ENCODE measurements around the gene CD48. TPM values are rescaled to one million over a fixed set of nuclear protein-coding genes. Genes with fewer than 3 reads are reported as not detected.

The CD48 gene
- total RNA-seq, 1 experiment from 2014 or later, result 0.20 TPM

DNA sequence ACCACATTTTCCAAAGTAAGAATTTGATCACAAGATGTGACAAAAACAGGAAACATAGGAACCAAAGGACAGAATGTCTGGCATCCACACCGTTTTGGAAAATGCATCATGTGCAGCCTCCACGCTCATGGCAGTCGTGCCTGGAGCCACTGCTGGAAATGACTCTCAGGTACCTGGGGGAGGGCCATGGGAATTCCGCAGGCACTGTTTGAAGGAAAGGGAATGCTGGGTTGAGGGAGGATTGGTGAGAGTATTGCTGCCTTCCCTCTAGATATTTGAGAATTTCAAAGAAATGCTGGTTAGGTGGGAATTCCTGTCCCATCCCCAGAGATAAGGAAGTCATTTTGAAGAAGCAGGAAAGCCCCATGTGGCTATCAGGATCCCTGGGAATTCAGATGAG is 75.5 kb downstream of the CD48 start:
- TF ChIP-seq, protein P1, sequence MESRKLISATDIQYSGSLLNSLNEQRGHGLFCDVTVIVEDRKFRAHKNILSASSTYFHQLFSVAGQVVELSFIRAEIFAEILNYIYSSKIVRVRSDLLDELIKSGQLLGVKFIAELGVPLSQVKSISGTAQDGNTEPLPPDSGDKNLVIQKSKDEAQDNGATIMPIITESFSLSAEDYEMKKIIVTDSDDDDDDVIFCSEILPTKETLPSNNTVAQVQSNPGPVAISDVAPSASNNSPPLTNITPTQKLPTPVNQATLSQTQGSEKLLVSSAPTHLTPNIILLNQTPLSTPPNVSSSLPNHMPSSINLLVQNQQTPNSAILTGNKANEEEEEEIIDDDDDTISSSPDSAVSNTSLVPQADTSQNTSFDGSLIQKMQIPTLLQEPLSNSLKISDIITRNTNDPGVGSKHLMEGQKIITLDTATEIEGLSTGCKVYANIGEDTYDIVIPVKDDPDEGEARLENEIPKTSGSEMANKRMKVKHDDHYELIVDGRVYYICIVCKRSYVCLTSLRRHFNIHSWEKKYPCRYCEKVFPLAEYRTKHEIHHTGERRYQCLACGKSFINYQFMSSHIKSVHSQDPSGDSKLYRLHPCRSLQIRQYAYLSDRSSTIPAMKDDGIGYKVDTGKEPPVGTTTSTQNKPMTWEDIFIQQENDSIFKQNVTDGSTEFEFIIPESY (IDR thresholded peaks at IDR 0.05; ENCODE audit: extremely low read depth, insufficient replicate concordance, low read length), result no peak
- TF ChIP-seq YY1 (IDR thresholded peaks at IDR 0.05; ENCODE audit: extremely low read depth, insufficient replicate concordance, low read depth, low read length) (no peak), ZNF274 (IDR thresholded peaks at IDR 0.05; ENCODE audit: low read depth, low read length) (no peak)
- Histone ChIP-seq H3K4me3 (replicated peaks in 1 of 2; ENCODE audit: low read depth in 1 of 2, low read length in 2 of 2) (no peak overlapping the region), H3K9ac (ENCODE audit: low read length) (no peak overlapping the region), H3K4me1 (ENCODE audit: control insufficient read depth in 1 of 2, insufficient read depth in 2 of 2, low read length in 2 of 2) (no peaks in the 10 kb centered on the region), H4K20me1 (ENCODE audit: insufficient read depth) (no peaks in the 10 kb centered on the region), H2AFZ (ENCODE audit: low read depth, low read length, poor library complexity, severe bottlenecking) (no peak overlapping the region), H3K27ac (ENCODE audit: low read depth, low read length) (no peak overlapping the region), H3K9me2 (ENCODE audit: insufficient read depth) (no peaks in the 10 kb centered on the region), H3K79me2 (ENCODE audit: insufficient read depth, low read length) (no peaks in the 10 kb centered on the region), H3K27me3 (ENCODE audit: insufficient read depth, low read length) (no peaks in the 10 kb centered on the region), H3K9me3 (ENCODE audit: control insufficient read depth in 1 of 2, insufficient read depth in 1 of 2, low read depth in 1 of 2, low read length in 2 of 2) (no peaks in the 10 kb centered on the region), H3K36me3 (ENCODE audit: control insufficient read depth in 1 of 2, insufficient read depth in 2 of 2, low read length in 2 of 2) (no peaks in the 10 kb centered on the region), H3K4me2 (ENCODE audit: low read length) (no peak overlapping the region)
- POLR2A ChIA-PET, result no interaction called here
- DNase-seq (ENCODE audit: low read depth, low spot score), result no peak
- no peak for ATAC-seq
- intact Hi-C loops (cut with micrococcal nuclease), result no loop called here
- RAD21 ChIA-PET (ENCODE audit: low non-redundant PET in 1 of 2, low total read pairs in 2 of 2, uncharacterized antibody in 2 of 2, unreplicated experiment in 2 of 2), result no interaction called here
- no TSS peak for BruUV-seq (replicated peaks)
- CTCF ChIA-PET, result no interaction called here

DNA sequence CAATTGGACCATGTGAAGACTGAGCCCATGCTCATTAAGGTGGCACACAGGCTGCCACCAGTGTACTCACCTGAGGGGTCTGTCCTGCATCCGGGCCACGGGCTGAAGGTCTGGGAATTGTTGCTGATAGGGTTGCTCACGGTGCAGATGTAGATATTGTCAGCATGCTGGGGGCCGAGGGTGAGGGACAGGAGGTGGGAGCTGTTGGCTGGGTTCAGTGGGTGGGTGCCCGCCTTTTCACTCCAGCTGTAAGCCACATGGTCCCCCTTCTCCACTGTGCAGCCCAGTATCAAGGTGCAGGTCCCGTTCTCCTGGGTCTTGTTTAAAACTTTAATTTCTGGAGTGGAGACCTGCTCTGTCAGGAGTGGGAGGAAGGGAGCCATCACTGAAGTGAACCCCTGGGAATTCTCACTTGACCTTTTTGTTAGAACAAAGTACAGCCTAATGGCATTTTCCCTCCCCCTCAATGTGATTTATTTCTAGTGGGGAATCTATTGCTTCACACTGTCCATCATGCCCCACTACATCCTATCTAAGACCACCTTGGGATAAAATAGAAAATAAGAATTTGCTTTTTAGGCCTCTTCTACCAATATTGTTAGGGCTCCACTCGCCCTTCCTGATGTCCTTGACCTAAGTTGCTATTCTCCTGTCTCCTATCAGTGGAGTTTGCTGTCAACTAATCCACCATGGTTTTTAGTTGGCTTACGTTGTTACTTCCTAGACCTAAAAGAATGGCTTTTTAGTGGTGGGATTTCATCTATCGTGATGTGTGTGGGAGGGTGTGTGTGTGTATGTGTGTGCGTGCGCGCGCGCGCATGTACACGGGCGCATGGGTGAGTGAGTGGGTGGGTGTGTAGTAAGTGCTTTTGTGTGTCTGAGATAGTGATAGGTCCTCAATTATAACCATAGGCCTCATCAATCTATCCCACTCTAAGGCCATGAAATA is 76.8 kb downstream of the CD48 start:
- H3K4me1 ChIP-seq (ENCODE audit: control insufficient read depth in 1 of 2, insufficient read depth in 2 of 2, low read length in 2 of 2), result no peaks in the 10 kb centered on the region
- H3K9ac ChIP-seq (ENCODE audit: low read length), result no peak overlapping the region
- ATAC-seq (no peak), DNase-seq (ENCODE audit: low read depth, low spot score) (no peak)
- H3K79me2 ChIP-seq (ENCODE audit: insufficient read depth, low read length), result no peaks in the 10 kb centered on the region
- ChIA-PET CTCF (no interaction called here), POLR2A (no interaction called here), RAD21 (ENCODE audit: low non-redundant PET in 1 of 2, low total read pairs in 2 of 2, uncharacterized antibody in 2 of 2, unreplicated experiment in 2 of 2) (no interaction called here)
- no peak overlapping the region for H2AFZ ChIP-seq (ENCODE audit: low read depth, low read length, poor library complexity, severe bottlenecking)
- H4K20me1 ChIP-seq (ENCODE audit: insufficient read depth), result no peaks in the 10 kb centered on the region
- no peak overlapping the region for H3K4me2 ChIP-seq (ENCODE audit: low read length)
- no peak overlapping the region for H3K27ac ChIP-seq (ENCODE audit: low read depth, low read length)
- no peaks in the 10 kb centered on the region for H3K9me2 ChIP-seq (ENCODE audit: insufficient read depth)
- H3K36me3 ChIP-seq (ENCODE audit: control insufficient read depth in 1 of 2, insufficient read depth in 2 of 2, low read length in 2 of 2), result no peaks in the 10 kb centered on the region
- intact Hi-C loops (cut with micrococcal nuclease), result no loop called here
- H3K9me3 ChIP-seq (ENCODE audit: control insufficient read depth in 1 of 2, insufficient read depth in 1 of 2, low read depth in 1 of 2, low read length in 2 of 2), result no peaks in the 10 kb centered on the region
- H3K4me3 ChIP-seq (replicated peaks in 1 of 2; ENCODE audit: low read depth in 1 of 2, low read length in 2 of 2), result no peak overlapping the region
- TF ChIP-seq MAX (IDR thresholded peaks at IDR 0.05) (no peak), SIN3A (IDR thresholded peaks at IDR 0.05; ENCODE audit: low read depth) (no peak), CBX3 (IDR thresholded peaks at IDR 0.05; ENCODE audit: low read depth) (no peak), POLR2AphosphoS5 (IDR thresholded peaks at IDR 0.05; ENCODE audit: low read depth, low read length) (no peak), CEBPB (IDR thresholded peaks at IDR 0.05; ENCODE audit: low read depth) (no peak)
- H3K27me3 ChIP-seq (ENCODE audit: insufficient read depth, low read length), result no peaks in the 10 kb centered on the region
- no TSS peak for BruUV-seq (replicated peaks)
